WTC11 (cell line): Measurements from ENCODE around the gene SLBP. TPM values are rescaled to one million over a fixed set of nuclear protein-coding genes. Genes with fewer than 3 reads are reported as not detected.
A peak's percentile ranks its signal among the peaks of the same experiment; 100 is the strongest.

Experiments used
- ATAC-seq: fragments of 200-7000 bp; cut with Tn5 transposase; 2 replicates; pipeline ENCODE4 v1.10.0; 2021; ENCODE audit warnings: mild to moderate bottlenecking, moderate library complexity
- CTCF ChIA-PET: fragments of 300-600 bp; sonication (Branson Sonifier 250); formaldehyde crosslinking; loops from one replicate; lab custom pipeline; 2021; ENCODE audit warnings: antibody characterized with exemption; lab: Charles Lee
- POLR2A ChIA-PET: fragments of 350-600 bp; sonication (Branson Sonifier 250); formaldehyde crosslinking; loops from one replicate; lab custom pipeline; 2021; ENCODE audit warnings: antibody characterized with exemption; lab: Charles Lee
- DNase-seq: peaks from one replicate; pipeline ENCODE4 v3.0.0; 2021; ENCODE audit warnings: low spot score
- H3K27ac Mint-ChIP-seq: 2 replicates; pipeline ENCODE4 v1.8.0; 2021; ENCODE audit warnings: mixed read lengths
- H3K27me3 Mint-ChIP-seq: 2 replicates; pipeline ENCODE4 v1.8.0; 2021; ENCODE audit warnings: low read depth, mild to moderate bottlenecking, moderate library complexity, mixed read lengths
- H3K36me3 Mint-ChIP-seq: 2 replicates; pipeline ENCODE4 v1.8.0; 2021; ENCODE audit warnings: mixed read lengths
- H3K4me1 Mint-ChIP-seq: 2 replicates; pipeline ENCODE4 v1.8.0; 2022; ENCODE audit warnings: mixed read lengths
- H3K4me3 Mint-ChIP-seq: 2 replicates; pipeline ENCODE4 v1.8.0; 2021; ENCODE audit warnings: mild to moderate bottlenecking, moderate library complexity, mixed read lengths
- H3K9me3 Mint-ChIP-seq: 2 replicates; pipeline ENCODE4 v1.8.0; 2021; ENCODE audit warnings: mixed read lengths
- CREM ChIP-seq: sonication (generic); formaldehyde crosslinking; IDR thresholded peaks from 2 replicates; pipeline ENCODE4 v1.8.1; 2022; ENCODE audit warnings: mild to moderate bottlenecking, missing genetic modification reagents, moderate library complexity
- GTF2I ChIP-seq: fragments of 250-450 bp; sonication (Bioruptor Pico); conservative IDR thresholded peaks from 2 replicates; pipeline ENCODE4 v1.4.0; 2021; ENCODE audit warnings: mild to moderate bottlenecking
- NFYB ChIP-seq: sonication (generic); formaldehyde crosslinking; conservative IDR thresholded peaks from 2 replicates; pipeline ENCODE4 v1.8.0; 2022; ENCODE audit warnings: low read depth, missing genetic modification reagents
- RORB ChIP-seq: fragments of 250-450 bp; sonication (Bioruptor Pico); IDR thresholded peaks from 2 replicates; pipeline ENCODE4 v1.9.0; 2021; ENCODE audit warnings: mild to moderate bottlenecking
- SOX15 ChIP-seq: fragments of 250-450 bp; sonication (Bioruptor Pico); IDR thresholded peaks from 2 replicates; pipeline ENCODE4 v1.9.0; 2021; ENCODE audit warnings: mild to moderate bottlenecking
- SP1 ChIP-seq: sonication (generic); formaldehyde crosslinking; conservative IDR thresholded peaks from 2 replicates; pipeline ENCODE4 v1.8.1; 2022; ENCODE audit warnings: missing genetic modification reagents
- TEAD1 ChIP-seq: sonication (generic); formaldehyde crosslinking; IDR thresholded peaks from 2 replicates; pipeline ENCODE4 v1.8.0; 2022; ENCODE audit warnings: mild to moderate bottlenecking, missing genetic modification reagents
- TP53 ChIP-seq: sonication (generic); formaldehyde crosslinking; IDR thresholded peaks from 2 replicates; pipeline ENCODE4 v1.8.1; 2023; ENCODE audit warnings: mild to moderate bottlenecking, missing genetic modification reagents
- ZNF138 ChIP-seq: sonication (generic); formaldehyde crosslinking; conservative IDR thresholded peaks from 2 replicates; pipeline ENCODE4 v1.8.1; 2022; ENCODE audit warnings: mild to moderate bottlenecking, moderate library complexity, missing genetic modification reagents
- ZNF219 ChIP-seq: sonication (generic); formaldehyde crosslinking; IDR thresholded peaks from 2 replicates; pipeline ENCODE4 v1.8.0; 2023; ENCODE audit warnings: missing genetic modification reagents, mild to moderate bottlenecking, borderline replicate concordance
- ZNF263 ChIP-seq: sonication (generic); formaldehyde crosslinking; IDR thresholded peaks from 2 replicates; pipeline ENCODE4 v1.8.1; 2022; ENCODE audit warnings: low read depth, mild to moderate bottlenecking, moderate library complexity, missing genetic modification reagents
- ZNF671 ChIP-seq: fragments of 250-450 bp; sonication (Bioruptor Pico); IDR thresholded peaks from 2 replicates; pipeline ENCODE4 v1.8.0; 2021; ENCODE audit warnings: mild to moderate bottlenecking
- total RNA-seq: library from RNA; stranded (reverse); gene quantifications from 3 replicates; pipeline ENCODE4 v1.2.3, GENCODE V29; 2021
- TF ChIP-seq, protein P1 (sequence below): fragments of 250-450 bp; sonication (Bioruptor Pico); IDR thresholded peaks from 2 replicates; pipeline ENCODE4 v1.9.0; 2021; ENCODE audit warnings: moderate library complexity, mild to moderate bottlenecking, inconsistent platforms, borderline replicate concordance
- TF ChIP-seq, protein P2 (sequence below): sonication (generic); formaldehyde crosslinking; IDR thresholded peaks from 2 replicates; pipeline ENCODE4 v1.8.0; 2022; ENCODE audit warnings: mild to moderate bottlenecking, missing genetic modification reagents
- TF ChIP-seq, protein P3 (sequence below): fragments of 200-600 bp; IDR thresholded peaks from 2 replicates; pipeline ENCODE4 v1.8.0; 2022; ENCODE audit warnings: antibody characterized with exemption
- TF ChIP-seq, protein P4 (sequence below): fragments of 250-450 bp; sonication (Bioruptor Pico); IDR thresholded peaks from 2 replicates; pipeline ENCODE4 v2.1.2; 2022; ENCODE audit warnings: mild to moderate bottlenecking, moderate library complexity
- TF ChIP-seq, protein P5 (sequence below): fragments of 250-450 bp; sonication (Bioruptor Pico); IDR thresholded peaks from 2 replicates; pipeline ENCODE4 v1.9.0; 2021; ENCODE audit warnings: mild to moderate bottlenecking, borderline replicate concordance

The SLBP gene
- total RNA-seq, 1 experiment from 2014 or later: 40.2 TPM

DNA sequence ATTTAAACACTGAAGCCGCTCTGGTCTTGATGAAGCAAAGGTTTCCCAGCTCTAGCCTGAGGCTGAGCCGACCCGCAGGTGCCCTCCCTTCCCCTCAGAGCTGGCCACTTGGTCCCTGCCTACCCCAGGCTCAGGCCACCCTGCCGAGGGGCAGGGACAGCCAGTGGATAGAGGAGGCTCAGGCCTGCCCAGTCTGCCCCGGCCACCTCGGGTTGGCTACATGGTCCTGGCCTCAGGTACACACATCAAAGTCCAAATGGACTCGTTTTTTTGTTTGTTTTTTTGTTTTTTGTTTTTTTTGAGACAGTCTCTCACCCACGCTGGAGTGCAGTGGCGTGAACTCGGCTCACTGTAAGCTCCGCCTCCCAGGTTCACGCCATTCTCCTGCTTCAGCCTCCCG, 33.0 kb upstream of the SLBP start (continued):
- TF ChIP-seq TP53 (CRISPR knock-in tag): no peak

DNA sequence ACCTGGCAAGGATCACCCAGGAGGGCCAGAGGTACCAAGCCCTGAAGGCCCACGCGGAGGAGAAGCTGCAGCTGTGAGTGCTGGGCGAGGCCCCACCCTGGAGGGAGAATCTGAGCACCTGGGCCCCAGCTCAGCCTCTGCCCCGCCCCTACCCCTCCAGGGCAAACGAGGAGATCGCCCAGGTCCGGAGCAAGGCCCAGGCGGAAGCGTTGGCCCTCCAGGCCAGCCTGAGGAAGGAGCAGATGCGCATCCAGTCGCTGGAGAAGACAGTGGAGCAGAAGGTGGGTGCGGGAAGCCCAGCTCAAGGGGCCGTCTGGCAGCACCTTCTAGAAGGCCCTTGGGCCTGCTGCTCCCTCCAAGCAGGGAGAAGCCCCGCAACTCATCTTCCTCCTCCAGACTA, 32.4 kb upstream of the SLBP start:
- ATAC-seq (no peak), DNase-seq (no peak)
- ChIA-PET CTCF (interaction anchor here (0.6 to 2.9 kb wide), 10 partner anchors 10 to 66 kb away, joined by 3 to 21 read pairs (median 5); no protein-coding TSS in a partner anchor), POLR2A (interaction anchor here (0.7 to 0.9 kb wide), 2 partner anchors 33 kb away, joined by 3 read pairs; partner anchors contain the start of gene SLBP)
- no peaks in the 10 kb centered on the region; the same call in 1 of the 2 replicates for H3K27me3 Mint-ChIP-seq
- H3K4me3 Mint-ChIP-seq: no peak overlapping the region
- 0 out of 2 replicates have a peak overlapping the region, but pooled peaks have one; percentile 45 for H3K27ac Mint-ChIP-seq
- no peaks in the 10 kb centered on the region for H3K9me3 Mint-ChIP-seq
- TF ChIP-seq, protein P1, sequence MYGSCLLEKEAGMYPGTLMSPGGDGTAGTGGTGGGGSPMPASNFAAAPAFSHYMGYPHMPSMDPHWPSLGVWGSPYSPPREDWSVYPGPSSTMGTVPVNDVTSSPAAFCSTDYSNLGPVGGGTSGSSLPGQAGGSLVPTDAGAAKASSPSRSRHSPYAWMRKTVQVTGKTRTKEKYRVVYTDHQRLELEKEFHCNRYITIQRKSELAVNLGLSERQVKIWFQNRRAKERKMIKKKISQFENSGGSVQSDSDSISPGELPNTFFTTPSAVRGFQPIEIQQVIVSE (CRISPR knock-in tag): no peak
- H3K4me1 Mint-ChIP-seq: no peaks in the 10 kb centered on the region
- peaks cover 39% of the 10 kb centered on the region for H3K36me3 Mint-ChIP-seq

DNA sequence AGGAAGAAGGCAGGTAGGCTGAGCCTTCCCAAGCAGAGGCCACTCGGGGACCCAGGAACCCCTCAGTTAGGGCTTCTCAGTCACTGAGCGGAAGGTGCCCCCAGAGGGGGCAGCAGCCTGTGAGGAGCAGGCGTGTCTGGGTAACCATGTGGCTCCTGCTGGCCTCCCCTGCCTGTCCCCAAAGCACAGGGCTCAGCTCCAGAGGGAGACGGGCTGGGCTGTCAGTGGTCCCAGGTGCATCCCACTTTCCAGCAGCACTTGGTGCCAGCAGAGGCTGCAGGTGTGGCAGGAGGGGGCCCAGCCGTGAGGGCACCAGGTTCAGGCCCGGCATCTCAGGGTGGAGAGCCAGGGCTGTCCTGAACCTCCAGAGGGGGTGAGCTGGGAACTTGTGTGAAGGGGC, 31.9 kb upstream of the SLBP start:
- Mint-ChIP-seq H3K4me3 (no peak overlapping the region), H3K9me3 (peaks cover under 1% of the 10 kb centered on the region; the same call in 1 of the 2 replicates), H3K36me3 (peaks cover 44% of the 10 kb centered on the region)
- TF ChIP-seq SP1 (CRISPR knock-in tag) (no peak), RORB (CRISPR knock-in tag) (no peak), GTF2I (CRISPR knock-in tag) (no peak)
- TF ChIP-seq, protein P2, sequence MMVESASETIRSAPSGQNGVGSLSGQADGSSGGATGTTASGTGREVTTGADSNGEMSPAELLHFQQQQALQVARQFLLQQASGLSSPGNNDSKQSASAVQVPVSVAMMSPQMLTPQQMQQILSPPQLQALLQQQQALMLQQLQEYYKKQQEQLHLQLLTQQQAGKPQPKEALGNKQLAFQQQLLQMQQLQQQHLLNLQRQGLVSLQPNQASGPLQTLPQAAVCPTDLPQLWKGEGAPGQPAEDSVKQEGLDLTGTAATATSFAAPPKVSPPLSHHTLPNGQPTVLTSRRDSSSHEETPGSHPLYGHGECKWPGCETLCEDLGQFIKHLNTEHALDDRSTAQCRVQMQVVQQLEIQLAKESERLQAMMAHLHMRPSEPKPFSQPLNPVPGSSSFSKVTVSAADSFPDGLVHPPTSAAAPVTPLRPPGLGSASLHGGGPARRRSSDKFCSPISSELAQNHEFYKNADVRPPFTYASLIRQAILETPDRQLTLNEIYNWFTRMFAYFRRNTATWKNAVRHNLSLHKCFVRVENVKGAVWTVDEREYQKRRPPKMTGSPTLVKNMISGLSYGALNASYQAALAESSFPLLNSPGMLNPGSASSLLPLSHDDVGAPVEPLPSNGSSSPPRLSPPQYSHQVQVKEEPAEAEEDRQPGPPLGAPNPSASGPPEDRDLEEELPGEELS (CRISPR knock-in tag): no peak
- TF ChIP-seq, protein P3, sequence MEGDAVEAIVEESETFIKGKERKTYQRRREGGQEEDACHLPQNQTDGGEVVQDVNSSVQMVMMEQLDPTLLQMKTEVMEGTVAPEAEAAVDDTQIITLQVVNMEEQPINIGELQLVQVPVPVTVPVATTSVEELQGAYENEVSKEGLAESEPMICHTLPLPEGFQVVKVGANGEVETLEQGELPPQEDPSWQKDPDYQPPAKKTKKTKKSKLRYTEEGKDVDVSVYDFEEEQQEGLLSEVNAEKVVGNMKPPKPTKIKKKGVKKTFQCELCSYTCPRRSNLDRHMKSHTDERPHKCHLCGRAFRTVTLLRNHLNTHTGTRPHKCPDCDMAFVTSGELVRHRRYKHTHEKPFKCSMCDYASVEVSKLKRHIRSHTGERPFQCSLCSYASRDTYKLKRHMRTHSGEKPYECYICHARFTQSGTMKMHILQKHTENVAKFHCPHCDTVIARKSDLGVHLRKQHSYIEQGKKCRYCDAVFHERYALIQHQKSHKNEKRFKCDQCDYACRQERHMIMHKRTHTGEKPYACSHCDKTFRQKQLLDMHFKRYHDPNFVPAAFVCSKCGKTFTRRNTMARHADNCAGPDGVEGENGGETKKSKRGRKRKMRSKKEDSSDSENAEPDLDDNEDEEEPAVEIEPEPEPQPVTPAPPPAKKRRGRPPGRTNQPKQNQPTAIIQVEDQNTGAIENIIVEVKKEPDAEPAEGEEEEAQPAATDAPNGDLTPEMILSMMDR: no peak
- TF ChIP-seq, all 79 proteins: peak for 0
- Mint-ChIP-seq H3K27ac (no peak overlapping the region), H3K4me1 (no peaks in the 10 kb centered on the region), H3K27me3 (no peaks in the 10 kb centered on the region; the same call in 1 of the 2 replicates)
- CTCF ChIA-PET: interaction anchor here (0.9 to 2.9 kb wide), 6 partner anchors 10 to 67 kb away, joined by 3 to 21 read pairs (median 4); no protein-coding TSS in a partner anchor
- POLR2A ChIA-PET: interaction anchor here (0.7 to 0.9 kb wide), 2 partner anchors 32 to 34 kb away, joined by 3 read pairs; partner anchors contain the start of gene SLBP
- ATAC-seq: no peak
- DNase-seq: no peak

DNA sequence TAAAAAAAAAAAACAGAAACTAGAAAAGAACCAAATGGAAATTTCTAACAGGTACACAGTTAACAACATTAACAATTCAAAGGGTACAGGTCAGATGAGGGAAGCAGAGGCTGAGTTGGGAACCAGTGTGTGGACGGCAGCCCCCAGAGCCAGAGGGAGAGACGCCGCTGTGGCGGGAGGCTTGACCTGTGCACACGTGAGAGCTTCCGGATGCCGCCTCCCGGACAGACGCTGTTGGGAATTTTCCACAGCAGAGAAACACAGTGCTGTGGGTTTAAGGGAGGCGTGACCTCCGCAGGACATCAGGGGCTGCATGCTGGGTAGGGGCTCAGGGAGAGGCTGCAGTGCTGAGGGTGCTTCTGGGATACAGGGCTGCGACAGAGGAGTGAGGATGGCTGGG, 31.4 kb upstream of the SLBP start:
- Mint-ChIP-seq H3K36me3 (peaks cover 49% of the 10 kb centered on the region), H3K27me3 (no peaks in the 10 kb centered on the region; the same call in 1 of the 2 replicates), H3K4me1 (no peaks in the 10 kb centered on the region), H3K27ac (peak overlapping the region; percentile 87; the same call in 1 of the 2 replicates), H3K9me3 (peaks cover 5% of the 10 kb centered on the region), H3K4me3 (no peak overlapping the region)
- ATAC-seq: no peak
- CTCF ChIA-PET: interaction anchor here (1.0 to 2.9 kb wide), 3 partner anchors 17 to 67 kb away, joined by 3 to 21 read pairs (median 5); no protein-coding TSS in a partner anchor
- no peak for DNase-seq
- POLR2A ChIA-PET: interaction anchor here (0.9 kb wide), 1 partner anchor 34 kb away, joined by 3 read pairs; no protein-coding TSS in a partner anchor
- TF ChIP-seq TEAD1: no peak
- TF ChIP-seq ZNF219 (CRISPR knock-in tag): no peak
- TF ChIP-seq SOX15: no peak

DNA sequence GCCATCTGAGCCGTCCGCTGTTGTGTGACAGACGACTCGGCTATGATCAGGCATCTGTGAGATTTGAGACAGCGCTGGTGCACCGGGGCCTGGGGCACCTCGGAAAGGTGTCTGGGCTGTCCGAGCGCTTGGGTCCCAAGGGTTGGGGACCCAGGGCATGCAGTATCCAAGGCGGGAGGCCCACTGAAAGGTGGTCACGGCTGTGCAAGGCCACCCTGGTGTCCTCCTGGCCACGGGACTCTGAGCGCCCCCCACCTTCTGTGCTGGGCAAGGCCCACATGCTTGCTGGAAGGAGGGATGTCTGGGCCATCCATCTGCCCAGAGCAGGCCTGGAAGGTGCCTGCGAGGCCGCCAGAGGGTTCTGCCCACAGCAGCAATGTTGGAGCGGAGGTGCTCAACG, 29.1 kb upstream of the SLBP start:
- CTCF ChIA-PET: interaction anchor here (1.5 kb wide), 2 partner anchors 8 to 12 kb away, joined by 5 to 6 read pairs; no protein-coding TSS in a partner anchor
- DNase-seq (no peak), ATAC-seq (no peak)
- no peak overlapping the region for H3K27ac Mint-ChIP-seq
- H3K27me3 Mint-ChIP-seq: no peaks in the 10 kb centered on the region
- H3K9me3 Mint-ChIP-seq: peaks cover 10% of the 10 kb centered on the region
- POLR2A ChIA-PET: no interaction called here
- H3K4me1 Mint-ChIP-seq: no peaks in the 10 kb centered on the region
- H3K4me3 Mint-ChIP-seq: no peak overlapping the region
- peaks cover 72% of the 10 kb centered on the region for H3K36me3 Mint-ChIP-seq
- no peak for TF ChIP-seq ZNF671 (CRISPR knock-in tag)
- TF ChIP-seq CREM (CRISPR knock-in tag): no peak
- no peak for TF ChIP-seq ZNF263 (CRISPR knock-in tag)
- TF ChIP-seq, protein P4, sequence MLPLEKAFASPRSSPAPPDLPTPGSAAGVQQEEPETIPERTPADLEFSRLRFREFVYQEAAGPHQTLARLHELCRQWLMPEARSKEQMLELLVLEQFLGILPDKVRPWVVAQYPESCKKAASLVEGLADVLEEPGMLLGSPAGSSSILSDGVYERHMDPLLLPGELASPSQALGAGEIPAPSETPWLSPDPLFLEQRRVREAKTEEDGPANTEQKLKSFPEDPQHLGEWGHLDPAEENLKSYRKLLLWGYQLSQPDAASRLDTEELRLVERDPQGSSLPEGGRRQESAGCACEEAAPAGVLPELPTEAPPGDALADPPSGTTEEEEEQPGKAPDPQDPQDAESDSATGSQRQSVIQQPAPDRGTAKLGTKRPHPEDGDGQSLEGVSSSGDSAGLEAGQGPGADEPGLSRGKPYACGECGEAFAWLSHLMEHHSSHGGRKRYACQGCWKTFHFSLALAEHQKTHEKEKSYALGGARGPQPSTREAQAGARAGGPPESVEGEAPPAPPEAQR (CRISPR knock-in tag): no peak
- TF ChIP-seq, protein P5, sequence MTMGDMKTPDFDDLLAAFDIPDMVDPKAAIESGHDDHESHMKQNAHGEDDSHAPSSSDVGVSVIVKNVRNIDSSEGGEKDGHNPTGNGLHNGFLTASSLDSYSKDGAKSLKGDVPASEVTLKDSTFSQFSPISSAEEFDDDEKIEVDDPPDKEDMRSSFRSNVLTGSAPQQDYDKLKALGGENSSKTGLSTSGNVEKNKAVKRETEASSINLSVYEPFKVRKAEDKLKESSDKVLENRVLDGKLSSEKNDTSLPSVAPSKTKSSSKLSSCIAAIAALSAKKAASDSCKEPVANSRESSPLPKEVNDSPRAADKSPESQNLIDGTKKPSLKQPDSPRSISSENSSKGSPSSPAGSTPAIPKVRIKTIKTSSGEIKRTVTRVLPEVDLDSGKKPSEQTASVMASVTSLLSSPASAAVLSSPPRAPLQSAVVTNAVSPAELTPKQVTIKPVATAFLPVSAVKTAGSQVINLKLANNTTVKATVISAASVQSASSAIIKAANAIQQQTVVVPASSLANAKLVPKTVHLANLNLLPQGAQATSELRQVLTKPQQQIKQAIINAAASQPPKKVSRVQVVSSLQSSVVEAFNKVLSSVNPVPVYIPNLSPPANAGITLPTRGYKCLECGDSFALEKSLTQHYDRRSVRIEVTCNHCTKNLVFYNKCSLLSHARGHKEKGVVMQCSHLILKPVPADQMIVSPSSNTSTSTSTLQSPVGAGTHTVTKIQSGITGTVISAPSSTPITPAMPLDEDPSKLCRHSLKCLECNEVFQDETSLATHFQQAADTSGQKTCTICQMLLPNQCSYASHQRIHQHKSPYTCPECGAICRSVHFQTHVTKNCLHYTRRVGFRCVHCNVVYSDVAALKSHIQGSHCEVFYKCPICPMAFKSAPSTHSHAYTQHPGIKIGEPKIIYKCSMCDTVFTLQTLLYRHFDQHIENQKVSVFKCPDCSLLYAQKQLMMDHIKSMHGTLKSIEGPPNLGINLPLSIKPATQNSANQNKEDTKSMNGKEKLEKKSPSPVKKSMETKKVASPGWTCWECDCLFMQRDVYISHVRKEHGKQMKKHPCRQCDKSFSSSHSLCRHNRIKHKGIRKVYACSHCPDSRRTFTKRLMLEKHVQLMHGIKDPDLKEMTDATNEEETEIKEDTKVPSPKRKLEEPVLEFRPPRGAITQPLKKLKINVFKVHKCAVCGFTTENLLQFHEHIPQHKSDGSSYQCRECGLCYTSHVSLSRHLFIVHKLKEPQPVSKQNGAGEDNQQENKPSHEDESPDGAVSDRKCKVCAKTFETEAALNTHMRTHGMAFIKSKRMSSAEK (CRISPR knock-in tag): no peak
- TF ChIP-seq ZNF138 (CRISPR knock-in tag): no peak
- no peak for TF ChIP-seq NFYB
